ENCODE results near the gene PIP5KL1. TPM values are rescaled to one million over a fixed set of nuclear protein-coding genes. Genes with fewer than 3 reads are reported as not detected.

Gene PIP5KL1
- total RNA-seq, 2 donors from 2014 or later = 3.1 to 16.5 TPM

DNA sequence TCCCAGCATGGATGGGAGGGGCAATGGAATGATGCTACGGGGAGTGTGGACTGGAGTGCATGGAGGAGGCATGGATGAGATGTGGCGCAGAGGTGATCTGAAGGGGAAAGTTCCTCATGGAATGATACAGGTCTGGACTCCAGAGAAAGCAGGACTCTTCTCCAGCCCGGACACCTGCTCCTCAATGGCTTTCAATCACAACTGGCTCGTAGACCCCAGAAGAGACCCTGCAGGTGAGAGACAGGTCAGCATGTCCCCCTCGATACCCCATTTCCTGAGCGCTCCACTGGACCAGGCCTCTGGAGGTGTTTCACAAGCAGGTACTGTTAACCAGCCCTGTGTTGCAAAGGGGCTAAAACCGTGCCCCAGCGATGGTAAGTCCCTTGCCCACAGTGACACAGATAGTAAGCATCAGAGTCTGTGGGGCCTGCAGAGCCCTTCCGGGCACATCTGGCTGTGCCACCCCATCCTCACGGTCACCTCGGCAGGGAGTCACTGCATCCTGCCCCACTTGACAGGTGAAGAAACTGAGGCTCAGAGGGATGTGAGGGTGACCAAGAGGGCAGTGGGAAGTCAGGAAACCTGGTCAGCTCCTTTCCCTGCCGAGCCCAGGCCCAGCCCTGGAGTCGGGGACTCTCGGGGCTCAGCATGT lies 12.6 kb upstream of the PIP5KL1 start:
- TF ChIP-seq POLR2A (IDR thresholded peaks at IDR 0.05) = no peak
- TF ChIP-seq POLR2AphosphoS5 (IDR thresholded peaks at IDR 0.05) = no peak
- TF ChIP-seq, protein P1, sequence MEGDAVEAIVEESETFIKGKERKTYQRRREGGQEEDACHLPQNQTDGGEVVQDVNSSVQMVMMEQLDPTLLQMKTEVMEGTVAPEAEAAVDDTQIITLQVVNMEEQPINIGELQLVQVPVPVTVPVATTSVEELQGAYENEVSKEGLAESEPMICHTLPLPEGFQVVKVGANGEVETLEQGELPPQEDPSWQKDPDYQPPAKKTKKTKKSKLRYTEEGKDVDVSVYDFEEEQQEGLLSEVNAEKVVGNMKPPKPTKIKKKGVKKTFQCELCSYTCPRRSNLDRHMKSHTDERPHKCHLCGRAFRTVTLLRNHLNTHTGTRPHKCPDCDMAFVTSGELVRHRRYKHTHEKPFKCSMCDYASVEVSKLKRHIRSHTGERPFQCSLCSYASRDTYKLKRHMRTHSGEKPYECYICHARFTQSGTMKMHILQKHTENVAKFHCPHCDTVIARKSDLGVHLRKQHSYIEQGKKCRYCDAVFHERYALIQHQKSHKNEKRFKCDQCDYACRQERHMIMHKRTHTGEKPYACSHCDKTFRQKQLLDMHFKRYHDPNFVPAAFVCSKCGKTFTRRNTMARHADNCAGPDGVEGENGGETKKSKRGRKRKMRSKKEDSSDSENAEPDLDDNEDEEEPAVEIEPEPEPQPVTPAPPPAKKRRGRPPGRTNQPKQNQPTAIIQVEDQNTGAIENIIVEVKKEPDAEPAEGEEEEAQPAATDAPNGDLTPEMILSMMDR (IDR thresholded peaks at IDR 0.05) = no peak
- peaks cover 8 to 20% of the 10 kb centered on the region in 2 donors for H3K36me3 ChIP-seq
- 87% methylated on average over 14 of the region's 14 CpGs for WGBS

DNA sequence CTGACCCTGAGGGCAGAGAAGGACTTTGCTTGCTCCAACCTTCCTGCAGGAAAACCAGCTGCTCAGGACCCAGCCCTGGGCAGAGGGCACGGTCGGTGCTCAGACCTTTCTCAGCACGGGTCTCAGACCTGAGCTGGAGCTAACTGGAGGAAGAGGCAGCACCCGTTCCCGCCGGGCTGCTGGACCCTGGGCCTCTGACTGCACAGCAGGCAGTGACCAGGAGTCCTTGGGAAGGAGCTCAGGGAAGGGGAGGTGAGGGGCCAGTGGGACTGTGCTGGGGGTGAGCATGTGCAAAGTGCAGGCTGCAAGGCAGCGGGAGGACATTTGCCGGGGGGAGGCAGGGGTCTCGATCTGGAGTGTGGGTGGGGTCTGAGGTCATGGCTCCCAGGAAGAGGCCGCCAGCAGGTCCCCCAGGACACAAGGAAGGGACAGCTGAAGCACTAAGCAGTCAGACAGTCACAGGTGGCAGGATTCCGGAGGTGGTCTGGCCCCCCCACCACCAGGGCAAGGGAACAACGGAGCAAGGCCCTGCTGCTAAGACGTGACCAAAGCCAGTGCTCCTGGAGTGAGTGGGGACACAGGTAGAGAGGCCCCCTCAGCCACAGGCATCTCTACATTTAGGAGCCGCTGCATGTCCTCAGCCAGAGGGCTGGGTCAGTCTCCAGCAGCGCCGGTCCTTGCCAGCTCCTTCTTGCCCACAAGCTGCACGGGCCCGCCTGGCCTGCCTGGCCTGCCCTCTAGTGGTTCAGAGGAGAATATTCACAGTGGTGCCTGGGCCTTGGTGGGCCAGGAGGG lies 11.8 kb upstream of the PIP5KL1 start:
- peak; percentile 53 for DNase-seq (ENCODE audit: low spot score)
- peaks cover 8 to 20% of the 10 kb centered on the region in 2 donors for H3K36me3 ChIP-seq
- WGBS = 59% methylated on average over 12 of the region's 18 CpGs
- no peaks in the 10 kb centered on the region for H3K27me3 ChIP-seq (replicated peaks; ENCODE audit: insufficient read depth)
- no peak overlapping the region for H3K4me3 ChIP-seq
- TF ChIP-seq POLR2A (IDR thresholded peaks at IDR 0.05) (no peak), POLR2AphosphoS5 (IDR thresholded peaks at IDR 0.05) (peak; percentile 18)
- TF ChIP-seq, protein P1 (IDR thresholded peaks at IDR 0.05) = peak; percentile 62 to 91 (median 81)
- H3K9me3 ChIP-seq = no peaks in the 10 kb centered on the region
- H3K4me1 ChIP-seq (replicated peaks) = no peaks in the 10 kb centered on the region
- H3K27ac ChIP-seq = no peak overlapping the region
- intact Hi-C loops (cut with DNase I) = loop anchor here (5.0 kb wide), 2 partner anchors 40 to 180 kb away; partner anchors contain the start of gene EEIG1

More for the DNA sequence above, 12.6 kb upstream of the PIP5KL1 start:
- intact Hi-C loops (cut with DNase I) = loop anchor here (5.0 kb wide), 2 partner anchors 39 to 179 kb away; partner anchors contain the start of gene EEIG1
- Histone ChIP-seq H3K27me3 (replicated peaks; ENCODE audit: insufficient read depth) (no peaks in the 10 kb centered on the region), H3K4me3 (no peak overlapping the region), H3K9me3 (no peaks in the 10 kb centered on the region), H3K4me1 (replicated peaks) (no peaks in the 10 kb centered on the region), H3K27ac (no peak overlapping the region)
- DNase-seq (ENCODE audit: low spot score) = no peak

- no peaks in the 10 kb centered on the region for H3K27me3 ChIP-seq (replicated peaks; ENCODE audit: insufficient read depth)
- DNase-seq (ENCODE audit: low spot score) = no peak
- H3K4me1 ChIP-seq (replicated peaks) = peaks cover 3% of the 10 kb centered on the region
- peaks cover 8 to 20% of the 10 kb centered on the region in 2 donors for H3K36me3 ChIP-seq
- TF ChIP-seq, protein P1 (IDR thresholded peaks at IDR 0.05) = no peak
- no peak for TF ChIP-seq POLR2A (IDR thresholded peaks at IDR 0.05)
- no peak for TF ChIP-seq POLR2AphosphoS5 (IDR thresholded peaks at IDR 0.05)
- intact Hi-C loops (cut with DNase I) = loop anchor here (5.0 kb wide), 2 partner anchors 40 to 180 kb away; partner anchors contain the start of gene EEIG1
- no peak overlapping the region for H3K4me3 ChIP-seq
- WGBS = 50% methylated on average over 3 of the region's 3 CpGs
- H3K27ac ChIP-seq = no peak overlapping the region
- no peaks in the 10 kb centered on the region for H3K9me3 ChIP-seq
Observed at GRCh38 chr9:127941961-127942215, 11.3 kb upstream of the PIP5KL1 start.

- 61% methylated on average over 18 of the region's 18 CpGs for whole genome bisulfite sequencing
- intact Hi-C loops (cut with DNase I) = loop anchor here (5.0 kb wide), 2 partner anchors 41 to 181 kb away; partner anchors contain the start of gene EEIG1
Observed at GRCh38 chr9:127941062-127941960, 10.7 kb upstream of the PIP5KL1 start.

More at GRCh38 chr9:127941062-127941960, 10.7 kb upstream of the PIP5KL1 start:
- peaks cover 8 to 20% of the 10 kb centered on the region in 2 donors for H3K36me3 ChIP-seq
- no peaks in the 10 kb centered on the region for H3K27me3 ChIP-seq (replicated peaks; ENCODE audit: insufficient read depth)
- TF ChIP-seq POLR2AphosphoS5 (IDR thresholded peaks at IDR 0.05) (no peak), POLR2A (IDR thresholded peaks at IDR 0.05) (no peak)
- TF ChIP-seq, protein P1 (IDR thresholded peaks at IDR 0.05) = no peak
- H3K9me3 ChIP-seq = no peaks in the 10 kb centered on the region
- no peak overlapping the region for H3K4me3 ChIP-seq
- peaks cover 8% of the 10 kb centered on the region for H3K4me1 ChIP-seq (replicated peaks)
- H3K27ac ChIP-seq = no peak overlapping the region
- no peak for DNase-seq (ENCODE audit: low spot score)

All from prostate gland (tissue), 2 donors.